Stomach (tissue), 9 donors: ENCODE results near the gene ZNF670. TPM values are rescaled to one million over a fixed set of nuclear protein-coding genes. Genes with fewer than 3 reads are reported as not detected.

ENCODE experiments used
- DNase-seq, 2 donors: peaks; one replicate each; pipeline versions ENCODE4 v3.0.0 to v3.0.0-alpha.2; 2013 to 2019
- H3K27ac ChIP-seq, 5 donors: fragments of 200-600 bp in 4 of 5; sonication (generic) in 4 of 5; one replicate each; pipeline ENCODE4 v1.5.1; 2013 to 2019; ENCODE audit warnings: mild to moderate bottlenecking in 1 of 5, moderate library complexity in 1 of 5
- H3K27me3 ChIP-seq, 3 donors: fragments of 200-600 bp; sonication (generic); one replicate each; pipeline ENCODE4 v1.5.1; 2017 to 2019; ENCODE audit warnings: mixed run types in 1 of 3
- H3K36me3 ChIP-seq, 4 donors: fragments of 200-600 bp; sonication (generic); 1 replicate in 3 of 4; 2 replicates in 1 of 4; pipeline ENCODE4 v1.5.1; 2016 to 2019
- H3K4me1 ChIP-seq, 4 donors: fragments of 200-600 bp; sonication (generic); one replicate each; pipeline ENCODE4 v1.5.1; 2016 to 2019
- H3K4me3 ChIP-seq, 4 donors: fragments of 200-600 bp; sonication (generic) in 3 of 4; one replicate each; pipeline ENCODE4 v1.5.1; 2016 to 2019; ENCODE audit warnings: mild to moderate bottlenecking in 1 of 4
- H3K9me3 ChIP-seq, 4 donors: fragments of 200-600 bp; sonication (generic); one replicate each; pipeline ENCODE4 v1.5.1; 2016 to 2019
- EP300 ChIP-seq: sonication (generic); formaldehyde crosslinking; IDR thresholded peaks from one replicate; pipeline ENCODE4 v1.6.1; 2017; ENCODE audit warnings: antibody characterized with exemption
- POLR2A ChIP-seq, 4 donors: fragments of 450-650 bp; IDR thresholded peaks; one replicate each; pipeline ENCODE4 v1.6.1; 2016; ENCODE audit warnings: antibody characterized with exemption in 4 of 4, control low read depth in 2 of 4, mild to moderate bottlenecking in 1 of 4, moderate library complexity in 1 of 4
- POLR2AphosphoS5 ChIP-seq, 3 donors: sonication (generic); formaldehyde crosslinking; IDR thresholded peaks; one replicate each; pipeline ENCODE4 v1.6.1; 2016; ENCODE audit warnings: antibody characterized with exemption in 3 of 3
- WGBS, 5 donors: extraction: QIAGEN DNeasy Blood & Tissue Kit in 3 of 5; methylation state at CpG; one replicate each; pipeline versions ENCODE4 v1.1.5 to v1.1.7; 2013 to 2018; 5-methylcytosine and 5-hydroxymethylcytosine counted together
- intact Hi-C: fragments of 100-400 bp; cut with DNase I; formaldehyde crosslinking; loops from one replicate; pipeline ENCODE4 v1.15.1; 2023; ENCODE audit warnings: low total_unique reads
- polyA plus RNA-seq, 3 donors: library from polyadenylated mRNA; stranded (reverse); fragments of 200-250 nt; gene quantifications; one replicate each; pipeline ENCODE4 v1.2.3, GENCODE V29; 2013
- total RNA-seq, 5 donors: library from RNA; depleted of rRNA; stranded (reverse); fragments of >200 nt; gene quantifications; one replicate each; pipeline versions ENCODE4 v1.1.0 to v1.2.3, GENCODE V29; 2014 to 2016
- TF ChIP-seq, protein P1 (sequence below), 7 experiments: fragments of 450-650 bp in 4 of 7; fragments of 200-600 bp in 3 of 7; sonication (generic) in 3 of 7; IDR thresholded peaks; one replicate each; pipeline ENCODE4 v1.5.1; 2016 to 2019; ENCODE audit warnings: antibody characterized with exemption in 7 of 7, control low read depth in 2 of 7, mild to moderate bottlenecking in 1 of 7
- donor health status: healthy with polysubstance abuse.
- donor health status: Bipolar disorder and iron deficiency.
- donor health status: healthy.

The ZNF670 gene
- total and polyA plus RNA-seq, 8 donors = 1.6 to 10.6 (median 4.0) TPM; not detected in 2

DNA sequence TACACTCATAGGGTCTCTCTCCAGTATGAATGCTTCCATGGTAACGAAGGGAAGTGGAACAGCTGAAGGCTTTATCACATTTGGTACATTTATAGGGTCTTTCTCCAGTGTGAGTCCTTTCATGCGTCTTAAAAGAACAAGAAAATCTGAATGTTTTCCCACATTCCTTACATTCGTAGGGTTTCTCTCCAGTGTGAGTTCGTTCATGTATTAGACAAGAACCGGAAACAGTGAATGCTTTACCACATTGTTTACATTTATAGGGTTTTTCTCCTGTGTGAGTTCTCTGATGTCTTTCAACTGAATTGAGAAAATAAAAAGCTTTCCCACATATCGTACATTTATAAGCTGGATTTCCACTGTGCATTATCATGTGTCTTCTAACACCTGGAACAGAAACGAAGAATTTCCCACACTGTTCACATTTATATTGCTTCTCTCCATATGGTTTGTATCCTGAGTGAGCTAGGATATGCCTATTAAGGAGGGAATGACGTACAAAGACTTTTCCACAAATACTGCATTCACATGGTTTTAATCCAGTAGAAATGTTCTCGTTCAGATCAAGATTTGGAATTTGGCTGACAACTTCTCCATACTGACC, 22.2 kb upstream of the ZNF670 start:
- 97 to 98% (median 98%) methylated on average over 9 of the region's 9 CpGs for WGBS, 5 donors
- no peak overlapping the region for H3K4me3 ChIP-seq
- H3K27me3 ChIP-seq = no peaks in the 10 kb centered on the region
- peaks cover 4 to 29% (median 21%) of the 10 kb centered on the region in 4 donors for H3K4me1 ChIP-seq
- no peak for DNase-seq
- H3K27ac ChIP-seq = no peak overlapping the region
- intact Hi-C loops = no loop called here
- H3K36me3 ChIP-seq = peaks cover 19 to 59% (median 44%) of the 10 kb centered on the region in 4 donors
- TF ChIP-seq POLR2A (IDR thresholded peaks at IDR 0.05) (no peak), EP300 (no peak), POLR2AphosphoS5 (IDR thresholded peaks at IDR 0.05) (no peak)
- TF ChIP-seq, protein P1, sequence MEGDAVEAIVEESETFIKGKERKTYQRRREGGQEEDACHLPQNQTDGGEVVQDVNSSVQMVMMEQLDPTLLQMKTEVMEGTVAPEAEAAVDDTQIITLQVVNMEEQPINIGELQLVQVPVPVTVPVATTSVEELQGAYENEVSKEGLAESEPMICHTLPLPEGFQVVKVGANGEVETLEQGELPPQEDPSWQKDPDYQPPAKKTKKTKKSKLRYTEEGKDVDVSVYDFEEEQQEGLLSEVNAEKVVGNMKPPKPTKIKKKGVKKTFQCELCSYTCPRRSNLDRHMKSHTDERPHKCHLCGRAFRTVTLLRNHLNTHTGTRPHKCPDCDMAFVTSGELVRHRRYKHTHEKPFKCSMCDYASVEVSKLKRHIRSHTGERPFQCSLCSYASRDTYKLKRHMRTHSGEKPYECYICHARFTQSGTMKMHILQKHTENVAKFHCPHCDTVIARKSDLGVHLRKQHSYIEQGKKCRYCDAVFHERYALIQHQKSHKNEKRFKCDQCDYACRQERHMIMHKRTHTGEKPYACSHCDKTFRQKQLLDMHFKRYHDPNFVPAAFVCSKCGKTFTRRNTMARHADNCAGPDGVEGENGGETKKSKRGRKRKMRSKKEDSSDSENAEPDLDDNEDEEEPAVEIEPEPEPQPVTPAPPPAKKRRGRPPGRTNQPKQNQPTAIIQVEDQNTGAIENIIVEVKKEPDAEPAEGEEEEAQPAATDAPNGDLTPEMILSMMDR (IDR thresholded peaks at IDR 0.05) = no peak
- peaks cover 0 to 67% (median 26%) of the 10 kb centered on the region in 4 donors for H3K9me3 ChIP-seq

DNA sequence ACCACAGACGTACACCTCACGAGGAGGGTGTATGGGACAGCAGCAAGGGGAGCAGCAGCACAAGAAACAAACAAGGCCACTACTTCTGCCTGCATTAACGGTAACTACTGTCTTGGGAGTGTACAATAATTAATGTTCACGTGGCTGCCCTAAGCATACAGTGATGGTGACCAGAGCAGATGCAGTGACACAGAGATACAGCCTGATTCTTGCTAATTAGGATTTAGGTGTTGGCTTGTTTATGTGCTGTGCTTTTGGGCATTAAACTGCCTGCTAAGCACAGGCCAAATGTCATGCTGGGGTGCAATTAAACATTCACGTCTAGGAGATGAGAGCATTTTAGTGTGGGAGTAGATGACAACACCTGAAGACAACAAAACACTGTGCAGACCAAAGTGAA, 18.3 kb upstream of the ZNF670 start:
- 88 to 95% (median 95%) methylated on average over 5 of the region's 5 CpGs for WGBS, 5 donors
- peaks cover 0 to 2% (median 0%) of the 10 kb centered on the region in 4 donors for H3K4me1 ChIP-seq
- TF ChIP-seq EP300 = no peak
- no peak for TF ChIP-seq POLR2AphosphoS5 (IDR thresholded peaks at IDR 0.05)
- TF ChIP-seq, protein P1 (IDR thresholded peaks at IDR 0.05) = no peak
- TF ChIP-seq POLR2A (IDR thresholded peaks at IDR 0.05) = no peak
- no peak overlapping the region for H3K4me3 ChIP-seq
- H3K9me3 ChIP-seq = peaks cover 0 to 74% (median 29%) of the 10 kb centered on the region in 4 donors
- intact Hi-C loops = no loop called here
- peaks cover 19 to 55% (median 42%) of the 10 kb centered on the region in 4 donors for H3K36me3 ChIP-seq
- H3K27ac ChIP-seq = no peak overlapping the region
- H3K27me3 ChIP-seq = no peaks in the 10 kb centered on the region
- DNase-seq = no peak

DNA sequence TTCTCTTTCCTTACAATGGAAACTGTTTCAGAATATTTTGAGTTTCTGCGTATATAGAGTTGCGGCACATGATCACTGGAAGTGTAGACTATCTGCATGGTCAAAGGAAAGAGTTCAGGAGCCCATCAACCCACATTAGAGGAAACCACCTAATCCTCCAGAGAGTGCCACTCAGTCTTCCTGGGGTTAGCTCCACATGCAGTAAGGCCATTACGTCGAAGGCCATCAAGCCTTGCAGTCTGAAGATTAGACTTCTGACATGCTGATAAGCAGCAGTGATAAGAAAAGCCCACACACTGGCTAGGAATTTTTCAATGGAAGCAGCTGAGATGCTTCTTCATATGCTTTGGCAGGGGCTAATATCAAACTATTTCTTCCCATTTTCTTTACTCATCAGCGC, 17.9 kb upstream of the ZNF670 start:
- Histone ChIP-seq H3K4me3 (no peak overlapping the region), H3K4me1 (no peaks in the 10 kb centered on the region), H3K36me3 (peaks cover 15 to 51% (median 38%) of the 10 kb centered on the region in 4 donors), H3K27me3 (no peaks in the 10 kb centered on the region), H3K9me3 (peaks cover 0 to 69% (median 27%) of the 10 kb centered on the region in 4 donors), H3K27ac (no peak overlapping the region)
- 79 to 94% (median 84%) methylated on average over 5 of the region's 5 CpGs for WGBS, 5 donors
- TF ChIP-seq POLR2A (IDR thresholded peaks at IDR 0.05) (no peak), EP300 (no peak), POLR2AphosphoS5 (IDR thresholded peaks at IDR 0.05) (no peak)
- TF ChIP-seq, protein P1 (IDR thresholded peaks at IDR 0.05) = no peak
- no peak for DNase-seq
- intact Hi-C loops = no loop called here

GRCh38 chr1:247096112-247096511, 17.5 kb upstream of the ZNF670 start:
- no peaks in the 10 kb centered on the region for H3K27me3 ChIP-seq
- no peaks in the 10 kb centered on the region for H3K4me1 ChIP-seq
- no peak overlapping the region for H3K27ac ChIP-seq
- DNase-seq = no peak
- WGBS, 5 donors = 94 to 98% (median 97%) methylated on average over 3 of the region's 3 CpGs
- peaks cover 11 to 46% (median 33%) of the 10 kb centered on the region in 4 donors for H3K36me3 ChIP-seq
- H3K4me3 ChIP-seq = no peak overlapping the region
- intact Hi-C loops = no loop called here
- no peak for TF ChIP-seq POLR2A (IDR thresholded peaks at IDR 0.05)
- H3K9me3 ChIP-seq = peaks cover 0 to 65% (median 25%) of the 10 kb centered on the region in 4 donors

DNA sequence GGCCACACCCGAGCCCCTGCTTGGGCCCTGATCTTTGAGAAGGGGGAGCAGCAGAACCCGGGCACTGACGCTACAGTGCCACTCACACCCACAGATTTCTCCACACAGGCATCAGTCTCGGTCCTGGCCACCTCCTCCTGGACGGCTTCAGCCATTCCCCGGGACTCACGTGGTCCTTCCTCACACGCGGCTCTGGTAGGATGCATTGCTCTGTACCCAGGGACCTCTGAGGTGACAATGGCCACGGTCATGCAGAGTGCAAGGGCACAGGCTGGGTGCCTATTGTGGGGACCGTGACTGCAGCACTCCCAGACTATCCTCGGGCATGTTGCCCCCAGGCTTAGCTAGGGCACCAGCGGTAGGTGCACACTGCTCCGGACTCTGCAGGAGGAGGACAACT, 11.8 kb upstream of the ZNF670 start:
- intact Hi-C loops = no loop called here
- 76 to 94% (median 81%) methylated on average over 8 to 14 of the region's 14 CpGs for WGBS, 5 donors
- Histone ChIP-seq H3K27me3 (no peaks in the 10 kb centered on the region), H3K36me3 (no peaks in the 10 kb centered on the region), H3K9me3 (peaks cover 0 to 8% (median 4%) of the 10 kb centered on the region in 4 donors), H3K4me3 (no peak overlapping the region), H3K27ac (no peak overlapping the region), H3K4me1 (no peaks in the 10 kb centered on the region)
- DNase-seq = no peak
- TF ChIP-seq EP300 (no peak), POLR2AphosphoS5 (IDR thresholded peaks at IDR 0.05) (no peak), POLR2A (IDR thresholded peaks at IDR 0.05) (no peak)
- TF ChIP-seq, protein P1 (IDR thresholded peaks at IDR 0.05) = no peak
